H1 (cell line): Measurements from ENCODE around the gene NLRP6. TPM values are rescaled to one million over a fixed set of nuclear protein-coding genes. Genes with fewer than 3 reads are reported as not detected.

Experiments
- ASH2L ChIP-seq: fragments of 200-600, 300-600 bp; sonication (generic); IDR thresholded peaks from one replicate; pipeline ENCODE4 v1.7.1; 2017; ENCODE audit warnings: low read length
- CHD7 ChIP-seq: fragments of 300-600 bp; sonication (generic); IDR thresholded peaks from 2 replicates; pipeline ENCODE4 v1.7.1; 2012; ENCODE audit warnings: low read length, moderate library complexity, mild to moderate bottlenecking, inconsistent platforms; ENCODE audit not compliant: insufficient replicate concordance
- EGR1 ChIP-seq: IDR thresholded peaks from 2 replicates; pipeline ENCODE4 v1.6.1; 2011; ENCODE audit warnings: low read depth, low read length, borderline replicate concordance
- NRF1 ChIP-seq: IDR thresholded peaks from 2 replicates; pipeline ENCODE4 v1.6.1; 2011; ENCODE audit warnings: mild to moderate bottlenecking, low read depth, low read length, improper control_type of control experiment
- POLR2A ChIP-seq, 2 experiments: IDR thresholded peaks; 1 replicate in 1 of 2; 2 replicates in 1 of 2; pipeline ENCODE4 v1.6.1; 2011; ENCODE audit warnings: low read depth in 2 of 2, low read length in 2 of 2, mild to moderate bottlenecking in 2 of 2; ENCODE audit errors: control extremely low read depth in 1 of 2
- polyA plus RNA-seq, 7 experiments: library from polyadenylated mRNA; depleted of rRNA in 3 of 7; stranded (reverse) in 5 of 7; unstranded in 2 of 7; fragments of >200 nt in 5 of 7; fragments of 200-250 nt in 2 of 7; gene quantifications; 1 replicate in 5 of 7; 2 replicates in 1 of 7; 4 replicates in 1 of 7; pipeline versions ENCODE4 v1.2.1 to v1.2.3, GENCODE V29; 2011 to 2013; ENCODE audit warnings: missing spikeins in 2 of 7, mixed read lengths in 2 of 7
- total RNA-seq: library from RNA; stranded (reverse); fragmentation: NEBNext Ultra II Directional; extraction: Animal tissue kit (Norgen Biotek cat#: 25700); gene quantifications from 2 replicates; pipeline ENCODE4 v1.2.1, GENCODE V29; 2021

Gene NLRP6
- total and polyA plus RNA-seq, 2 of the 8 experiments (the other 6 are each of a cell fraction or from before 2014, with no cell fraction given) = not detected

DNA sequence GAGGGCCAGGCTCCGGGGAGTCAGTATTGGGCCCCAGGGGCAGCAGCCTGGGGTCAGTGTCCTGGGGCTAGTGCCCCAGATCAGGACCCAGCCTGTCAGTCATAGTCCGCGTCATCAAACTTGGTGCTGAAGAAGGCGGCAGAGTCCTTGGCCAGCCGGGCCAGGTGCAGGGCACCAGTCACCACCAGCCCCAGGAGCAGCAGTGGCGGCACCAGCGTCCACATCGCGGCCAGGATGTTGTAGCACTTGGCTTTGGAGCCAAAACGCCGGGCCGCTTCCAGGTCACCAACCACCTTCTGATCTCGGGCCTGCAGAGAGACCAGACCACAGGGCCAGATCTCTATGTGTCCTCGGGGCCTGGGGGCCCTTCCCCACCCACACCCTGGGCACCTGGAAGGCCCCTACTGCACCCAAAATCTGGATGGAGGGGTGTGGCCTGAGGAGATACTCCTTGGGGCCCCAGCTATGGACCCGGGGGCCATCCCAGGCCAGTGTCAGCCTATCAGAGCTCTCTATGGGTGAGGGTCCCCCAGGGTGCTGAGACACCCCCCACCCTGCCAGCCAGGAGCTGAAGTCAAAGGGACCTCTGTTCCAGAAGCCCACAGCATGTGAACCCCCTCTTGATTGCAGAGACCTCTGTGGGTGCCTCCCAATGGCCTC lies 20.3 kb downstream of the NLRP6 start (continued):
- TF ChIP-seq CHD7 (no peak), EGR1 (no peak), NRF1 (no peak), ASH2L (no peak), POLR2A (IDR thresholded peaks at IDR 0.05; ENCODE audit: control extremely low read depth in 1 of 2, low read depth in 2 of 2, low read length in 2 of 2) (no peak)
